Neural cell (in vitro differentiated cells): Measurements from ENCODE around the gene PPP2R3A. TPM values are rescaled to one million over a fixed set of nuclear protein-coding genes. Genes with fewer than 3 reads are reported as not detected.

ENCODE experiments used
- H2AFZ ChIP-seq: fragments of 200-600, 300-800 bp; sonication (generic), shearing (Covaris generic); 2 replicates; pipeline ENCODE4 v1.6.0; 2014; ENCODE audit warnings: low read depth, mild to moderate bottlenecking, antibody characterized with exemption, low read length, moderate library complexity
- H3F3A ChIP-seq: fragments of 200-600 bp; shearing (Covaris generic); 2 replicates; pipeline ENCODE4 v1.6.1; 2016; ENCODE audit warnings: mild to moderate bottlenecking, moderate library complexity, mixed read lengths, antibody characterized with exemption, low read length; ENCODE audit not compliant: insufficient read depth, poor library complexity, severe bottlenecking
- H3K27ac ChIP-seq: fragments of 200-600, 300-800 bp; sonication (generic), shearing (Covaris generic); 2 replicates; pipeline ENCODE4 v1.5.1; 2014; ENCODE audit warnings: mild to moderate bottlenecking, low read length, moderate library complexity
- H3K27me3 ChIP-seq: fragments of 300-800, 200-600 bp; sonication (generic), shearing (Covaris generic); 2 replicates; pipeline ENCODE4 v1.6.0; 2014; ENCODE audit warnings: mild to moderate bottlenecking, low read depth, low read length, moderate library complexity; ENCODE audit not compliant: insufficient read depth
- H3K36me3 ChIP-seq: fragments of 300-800, 200-600 bp; sonication (generic), shearing (Covaris generic); 2 replicates; pipeline ENCODE4 v1.5.1; 2014; ENCODE audit warnings: mild to moderate bottlenecking, antibody characterized with exemption, low read length, moderate library complexity; ENCODE audit not compliant: insufficient read depth
- H3K4me2 ChIP-seq: fragments of 300-800, 200-600 bp; sonication (generic), shearing (Covaris generic); 2 replicates; pipeline ENCODE4 v1.6.0; 2014; ENCODE audit warnings: mild to moderate bottlenecking, low read length
- H3K4me3 ChIP-seq: fragments of 300-800, 200-600 bp; sonication (generic), shearing (Covaris generic); 2 replicates; pipeline ENCODE4 v1.5.1; 2014; ENCODE audit warnings: mild to moderate bottlenecking, low read length, moderate library complexity
- H3K79me2 ChIP-seq: fragments of 200-600 bp; shearing (Covaris generic); replicated peaks from 2 replicates; pipeline ENCODE4 v1.6.0; 2014; ENCODE audit warnings: mild to moderate bottlenecking, low read length, moderate library complexity; ENCODE audit not compliant: insufficient read depth
- H3K9ac ChIP-seq: fragments of 300-800, 200-600 bp; sonication (generic), shearing (Covaris generic); 2 replicates; pipeline ENCODE4 v1.6.1; 2016; ENCODE audit warnings: mild to moderate bottlenecking, low read length, mixed read lengths
- H3K9me2 ChIP-seq: fragments of 200-600 bp; shearing (Covaris generic); 2 replicates; pipeline ENCODE4 v1.6.1; 2016; ENCODE audit warnings: mild to moderate bottlenecking, low read length, mixed read lengths; ENCODE audit not compliant: insufficient read depth
- H3K9me3 ChIP-seq: fragments of 200-600, 300-800 bp; sonication (generic), shearing (Covaris generic); 2 replicates; pipeline ENCODE4 v1.6.1; 2016; ENCODE audit warnings: mild to moderate bottlenecking, mixed run types, low read length, moderate library complexity, mixed read lengths
- H4K20me1 ChIP-seq: fragments of 200-600 bp; shearing (Covaris generic); 2 replicates; pipeline ENCODE4 v1.6.1; 2016; ENCODE audit warnings: mild to moderate bottlenecking, mixed run types; ENCODE audit not compliant: insufficient read depth
- CTCF ChIP-seq: fragments of 450-650 bp; IDR thresholded peaks from 2 replicates; pipeline ENCODE4 v1.5.1; 2014; ENCODE audit warnings: antibody characterized with exemption, mild to moderate bottlenecking, moderate library complexity; ENCODE audit not compliant: poor library complexity, severe bottlenecking
- EP300 ChIP-seq: fragments of 450-650 bp; conservative IDR thresholded peaks from 2 replicates; pipeline ENCODE4 v1.6.1; 2014; ENCODE audit warnings: antibody characterized with exemption, mild to moderate bottlenecking, moderate library complexity; ENCODE audit not compliant: poor library complexity, severe bottlenecking
- EZH2 ChIP-seq: fragments of 200-600, 300-800 bp; shearing (Covaris generic), sonication (generic); IDR thresholded peaks from 2 replicates; pipeline ENCODE4 v1.6.1; 2014; ENCODE audit warnings: antibody characterized with exemption, low read length, borderline replicate concordance, mild to moderate bottlenecking; ENCODE audit not compliant: insufficient read depth, poor library complexity, severe bottlenecking
- MXI1 ChIP-seq: fragments of 450-650 bp; conservative IDR thresholded peaks from 2 replicates; pipeline ENCODE4 v1.6.1; 2014; ENCODE audit warnings: antibody characterized with exemption, mild to moderate bottlenecking; ENCODE audit not compliant: poor library complexity, severe bottlenecking
- POLR2AphosphoS5 ChIP-seq: IDR thresholded peaks from 2 replicates; pipeline ENCODE4 v1.6.1; 2012
- RAD21 ChIP-seq: fragments of 450-650 bp; conservative IDR thresholded peaks from 2 replicates; pipeline ENCODE4 v1.6.1; 2014; ENCODE audit warnings: antibody characterized with exemption, mild to moderate bottlenecking, moderate library complexity
- REST ChIP-seq: IDR thresholded peaks from 2 replicates; pipeline ENCODE4 v1.6.1; 2012; ENCODE audit warnings: borderline replicate concordance
- SMC3 ChIP-seq: fragments of 450-650 bp; conservative IDR thresholded peaks from 2 replicates; pipeline ENCODE4 v1.6.1; 2014; ENCODE audit warnings: antibody characterized with exemption, mild to moderate bottlenecking, moderate library complexity; ENCODE audit not compliant: poor library complexity
- TAF1 ChIP-seq: IDR thresholded peaks from 2 replicates; pipeline ENCODE4 v1.6.1; 2012; ENCODE audit warnings: low read depth
- polyA plus RNA-seq: library from polyadenylated mRNA; depleted of rRNA; stranded (reverse); fragments of >200 nt; gene quantifications from 2 replicates; pipeline ENCODE4 v1.2.3, GENCODE V29; 2014

Gene PPP2R3A
- polyA plus RNA-seq, 1 donor from 2014 or later, result 17.9 TPM

- Histone ChIP-seq H3K27ac (no peak overlapping the region), H3K27me3 (no peaks in the 10 kb centered on the region), H3K4me2 (no peak overlapping the region), H2AFZ (no peak overlapping the region), H3K9ac (no peak overlapping the region), H3K9me3 (no peaks in the 10 kb centered on the region), H4K20me1 (no peaks in the 10 kb centered on the region), H3K36me3 (no peaks in the 10 kb centered on the region), H3K4me3 (no peak overlapping the region), H3F3A (no peaks in the 10 kb centered on the region), H3K9me2 (no peaks in the 10 kb centered on the region), H3K79me2 (peaks cover 97% of the 10 kb centered on the region)
- TF ChIP-seq POLR2AphosphoS5 (no peak), REST (no peak)
These were observed 221.3 kb downstream of the PPP2R3A start for GRCh38 chr3:136186846-136187245.

GRCh38 chr3:136187868-136188267, 222.3 kb downstream of the PPP2R3A start:
- Histone ChIP-seq H3K4me2 (no peak overlapping the region), H3K9me2 (no peaks in the 10 kb centered on the region), H3K4me3 (no peak overlapping the region), H3K27me3 (no peaks in the 10 kb centered on the region), H3K36me3 (no peaks in the 10 kb centered on the region), H3K9ac (no peak overlapping the region), H3K27ac (no peak overlapping the region), H2AFZ (no peak overlapping the region), H3F3A (no peaks in the 10 kb centered on the region), H3K79me2 (peaks cover 97% of the 10 kb centered on the region), H3K9me3 (no peaks in the 10 kb centered on the region), H4K20me1 (peaks cover 5% of the 10 kb centered on the region)
- TF ChIP-seq TAF1 (no peak), REST (no peak), MXI1 (no peak), EZH2 (no peak), CTCF (no peak), SMC3 (no peak), EP300 (no peak), RAD21 (no peak), POLR2AphosphoS5 (no peak)
